Pancreas (tissue), 10 donors: Measurements from ENCODE around the gene MAPK4. TPM values are rescaled to one million over a fixed set of nuclear protein-coding genes. Genes with fewer than 3 reads are reported as not detected.

Experiments
- ATAC-seq, 4 donors: fragments of 200-7000 bp; cut with Tn5 transposase; one replicate each; pipeline versions ENCODE4 v1.8.0 to v1.9.1; 2020; ENCODE audit warnings: mild to moderate bottlenecking in 4 of 4, moderate library complexity in 4 of 4
- DNase-seq, 6 donors: peaks; one replicate each; pipeline ENCODE4 v3.0.0-alpha.2; 2020
- FAIRE-seq: peaks from 2 replicates; lab custom pipeline; 2012; peaks lifted over from hg19 to GRCh38; lab: Jason Lieb, UNC
- H3K27ac ChIP-seq, 4 donors: fragments of 200-600 bp; sonication (generic); 1 replicate in 3 of 4; 2 replicates in 1 of 4; pipeline versions ENCODE4 v1.5.0 to v1.8.0; 2020
- H3K27me3 ChIP-seq, 4 donors: fragments of 200-600 bp; one replicate each; pipeline ENCODE4 v1.8.0; 2021
- H3K36me3 ChIP-seq, 3 donors: fragments of 200-600 bp; sonication (generic) in 1 of 3; one replicate each; pipeline versions ENCODE4 v1.5.0 to v1.8.0; 2020 to 2021
- H3K4me1 ChIP-seq, 3 donors: fragments of 200-600 bp; one replicate each; pipeline ENCODE4 v1.8.0; 2021
- H3K4me3 ChIP-seq, 4 donors: fragments of 200-600 bp; sonication (generic) in 2 of 4; one replicate each; pipeline versions ENCODE4 v1.5.0 to v1.8.0; 2020 to 2021
- H3K9me3 ChIP-seq, 4 donors: fragments of 200-600 bp; one replicate each; pipeline ENCODE4 v1.8.0; 2021
- CTCF ChIP-seq, 4 donors: fragments of 200-600 bp; sonication (generic) in 3 of 4; IDR thresholded peaks; one replicate each; pipeline versions ENCODE4 v1.5.0 to v1.8.0; 2021; ENCODE audit warnings: antibody characterized with exemption in 4 of 4
- WGBS, 2 donors: extraction: QIAGEN DNeasy Blood & Tissue Kit; methylation state at CpG; one replicate each; pipeline ENCODE4 v1.1.7; 2013; 5-methylcytosine and 5-hydroxymethylcytosine counted together
- intact Hi-C, 3 donors: fragments of 100-400 bp; cut with DNase I; formaldehyde crosslinking; loops; one replicate each; pipeline versions ENCODE4 v1.11.1 to v1.14.2; 2022
- polyA plus RNA-seq, 2 donors: library from polyadenylated mRNA; stranded (reverse); fragments of 200-250 nt; gene quantifications; one replicate each; pipeline ENCODE4 v1.2.3, GENCODE V29; 2013
- total RNA-seq, 6 donors: library from RNA; stranded (reverse); fragmentation: NEBNext Ultra II Directional in 4 of 6; extraction: Animal tissue kit (Norgen Biotek cat#: 25700) in 4 of 6; gene quantifications; one replicate each; pipeline versions ENCODE4 v1.2.1 to v1.2.4, GENCODE V29; 2021 to 2023
- donor health status: healthy with polysubstance abuse.
- donor health status: DM: no; HTN: no; CAD: no; lungs with moderate emphysema.
- donor health status: DM: no; HTN: no; CAD: no.
- donor health status: control.
- donor health status: control.
- donor health status: Bipolar disorder and iron deficiency.
- donor health status: DM: yes; HTN: yes; CAD: no.
- donor health status: DM: no; HTN: no; CAD: no.
- donor health status: DM: no; HTN: no; CAD: no.
- donor health status: DM: yes; HTN: yes; CAD: no.

The MAPK4 gene
- total and polyA plus RNA-seq, 8 donors, result 0.46 to 2.5 (median 0.80) TPM

GRCh38 chr18:50647237-50647636 lies 87.3 kb downstream of the MAPK4 start:
- Histone ChIP-seq H3K4me1 (no peaks in the 10 kb centered on the region), H3K27ac (no peak overlapping the region), H3K27me3 (no peaks in the 10 kb centered on the region), H3K9me3 (no peaks in the 10 kb centered on the region), H3K36me3 (no peaks in the 10 kb centered on the region), H3K4me3 (no peak overlapping the region)
- 75 to 90% methylated on average over 7 of the region's 7 CpGs for WGBS, 2 donors
- TF ChIP-seq CTCF (IDR thresholded peaks at IDR 0.05), result no peak
- no peak for ATAC-seq
- no peak for DNase-seq
- intact Hi-C loops, result no loop called here
- FAIRE-seq, result no peak

- no peaks in the 10 kb centered on the region for H3K9me3 ChIP-seq
- TF ChIP-seq CTCF (IDR thresholded peaks at IDR 0.05), result no peak
- H3K4me3 ChIP-seq, result no peak overlapping the region
- intact Hi-C loops, result no loop called here
- no peaks in the 10 kb centered on the region for H3K4me1 ChIP-seq
- H3K27me3 ChIP-seq, result no peaks in the 10 kb centered on the region
- H3K27ac ChIP-seq, result no peak overlapping the region
- ATAC-seq (no peak), DNase-seq (no peak), FAIRE-seq (no peak)
- H3K36me3 ChIP-seq, result no peaks in the 10 kb centered on the region
These were observed 87.9 kb downstream of the MAPK4 start for GRCh38 chr18:50647792-50648191.

- Histone ChIP-seq H3K27ac (no peak overlapping the region), H3K36me3 (no peaks in the 10 kb centered on the region), H3K9me3 (no peaks in the 10 kb centered on the region), H3K27me3 (no peaks in the 10 kb centered on the region), H3K4me1 (no peaks in the 10 kb centered on the region), H3K4me3 (no peak overlapping the region)
- intact Hi-C loops, result no loop called here
- ATAC-seq (peak in 3 of 4 donors; percentile 40 to 65 (median 61)), DNase-seq (peak in 1 of 6 donors; percentile 15), FAIRE-seq (peak; percentile 94)
- TF ChIP-seq CTCF (IDR thresholded peaks at IDR 0.05), result no peak
- WGBS, 2 donors, result 75 to 86% methylated on average over 4 of the region's 4 CpGs
These were observed 89.9 kb downstream of the MAPK4 start for GRCh38 chr18:50649821-50650220.

GRCh38 chr18:50651334-50651733 lies 91.4 kb downstream of the MAPK4 start:
- Histone ChIP-seq H3K9me3 (no peaks in the 10 kb centered on the region), H3K27me3 (no peaks in the 10 kb centered on the region), H3K27ac (no peak overlapping the region), H3K4me3 (no peak overlapping the region), H3K4me1 (no peaks in the 10 kb centered on the region), H3K36me3 (no peaks in the 10 kb centered on the region)
- no peak for DNase-seq
- intact Hi-C loops, result no loop called here
- TF ChIP-seq CTCF (IDR thresholded peaks at IDR 0.05), result no peak
- no peak for ATAC-seq
- no peak for FAIRE-seq
- WGBS, 2 donors, result 87 to 92% methylated on average over 7 of the region's 7 CpGs

GRCh38 chr18:50653402-50654093 lies 93.7 kb downstream of the MAPK4 start:
- H3K4me1 ChIP-seq, result no peaks in the 10 kb centered on the region
- DNase-seq (no peak), FAIRE-seq (no peak), ATAC-seq (no peak)
- no peaks in the 10 kb centered on the region for H3K27me3 ChIP-seq
- intact Hi-C loops, result no loop called here
- H3K36me3 ChIP-seq, result no peaks in the 10 kb centered on the region
- no peak for TF ChIP-seq CTCF (IDR thresholded peaks at IDR 0.05)
- no peak overlapping the region for H3K27ac ChIP-seq
- H3K9me3 ChIP-seq, result no peaks in the 10 kb centered on the region
- H3K4me3 ChIP-seq, result no peak overlapping the region
- WGBS, 2 donors, result 74 to 80% methylated on average over 11 of the region's 11 CpGs
